Measurements from ENCODE around the gene PTPN4.

The PTPN4 gene

GRCh38 chr2:119932809-119933208, 173.1 kb downstream of the PTPN4 start:
- no peak for TF ChIP-seq CTCF (IDR thresholded peaks at IDR 0.05; ENCODE audit: low read depth, low read length)
- Histone ChIP-seq H3K4me1 (no peaks in the 10 kb centered on the region), H3K4me3 (ENCODE audit: low read depth, low read length) (no peak overlapping the region), H3K9me3 (no peaks in the 10 kb centered on the region), H3K36me3 (no peaks in the 10 kb centered on the region), H3K27me3 (no peaks in the 10 kb centered on the region)
- DNase-seq = no peak

- TF ChIP-seq CTCF (IDR thresholded peaks at IDR 0.05; ENCODE audit: low read depth, low read length) = no peak
- no peak overlapping the region for H3K4me3 ChIP-seq (ENCODE audit: low read depth, low read length)
- no peak for DNase-seq
- H3K36me3 ChIP-seq = no peaks in the 10 kb centered on the region
- H3K9me3 ChIP-seq = no peaks in the 10 kb centered on the region
- no peaks in the 10 kb centered on the region for H3K4me1 ChIP-seq
- no peaks in the 10 kb centered on the region for H3K27me3 ChIP-seq
Observed at GRCh38 chr2:119934319-119934718, 174.6 kb downstream of the PTPN4 start.

GRCh38 chr2:119937680-119938079, 178.0 kb downstream of the PTPN4 start:
- no peak for TF ChIP-seq CTCF (IDR thresholded peaks at IDR 0.05; ENCODE audit: low read depth, low read length)

GRCh38 chr2:119939915-119940314, 180.2 kb downstream of the PTPN4 start:
- H3K27me3 ChIP-seq = no peaks in the 10 kb centered on the region
- no peak for TF ChIP-seq CTCF (IDR thresholded peaks at IDR 0.05; ENCODE audit: low read depth, low read length)
- H3K4me3 ChIP-seq (ENCODE audit: low read depth, low read length) = no peak overlapping the region
- H3K36me3 ChIP-seq = no peaks in the 10 kb centered on the region
- no peaks in the 10 kb centered on the region for H3K9me3 ChIP-seq
- no peaks in the 10 kb centered on the region; the same call in 1 of the 2 replicates for H3K4me1 ChIP-seq
- no peak for DNase-seq

More at GRCh38 chr2:119937680-119938079, 178.0 kb downstream of the PTPN4 start:
- no peaks in the 10 kb centered on the region for H3K9me3 ChIP-seq
- H3K27me3 ChIP-seq = no peaks in the 10 kb centered on the region
- no peaks in the 10 kb centered on the region; the same call in 1 of the 2 replicates for H3K4me1 ChIP-seq
- DNase-seq = no peak
- H3K4me3 ChIP-seq (ENCODE audit: low read depth, low read length) = no peak overlapping the region
- no peaks in the 10 kb centered on the region for H3K36me3 ChIP-seq

- H3K9me3 ChIP-seq = no peaks in the 10 kb centered on the region
- no peaks in the 10 kb centered on the region; the same call in 1 of the 2 replicates for H3K4me1 ChIP-seq
- no peak for TF ChIP-seq CTCF (IDR thresholded peaks at IDR 0.05; ENCODE audit: low read depth, low read length)
- H3K36me3 ChIP-seq = no peaks in the 10 kb centered on the region
- no peaks in the 10 kb centered on the region for H3K27me3 ChIP-seq
- DNase-seq = no peak
- no peak overlapping the region for H3K4me3 ChIP-seq (ENCODE audit: low read depth, low read length)
Observed at GRCh38 chr2:119940856-119941255, 181.1 kb downstream of the PTPN4 start.

GRCh38 chr2:119941388-119941787, 181.7 kb downstream of the PTPN4 start:
- H3K4me3 ChIP-seq (ENCODE audit: low read depth, low read length) = no peak overlapping the region
- no peak for DNase-seq
- H3K27me3 ChIP-seq = no peaks in the 10 kb centered on the region
- no peaks in the 10 kb centered on the region; the same call in 1 of the 2 replicates for H3K4me1 ChIP-seq
- TF ChIP-seq CTCF (IDR thresholded peaks at IDR 0.05; ENCODE audit: low read depth, low read length) = no peak
- no peaks in the 10 kb centered on the region for H3K9me3 ChIP-seq
- no peaks in the 10 kb centered on the region for H3K36me3 ChIP-seq

Measured in BE2C (cell line).